Measurements from ENCODE around the gene CD40LG. TPM values are rescaled to one million over a fixed set of nuclear protein-coding genes. Genes with fewer than 3 reads are reported as not detected.

CD40LG gene
- total RNA-seq, 1 experiment from 2014 or later = not detected

DNA sequence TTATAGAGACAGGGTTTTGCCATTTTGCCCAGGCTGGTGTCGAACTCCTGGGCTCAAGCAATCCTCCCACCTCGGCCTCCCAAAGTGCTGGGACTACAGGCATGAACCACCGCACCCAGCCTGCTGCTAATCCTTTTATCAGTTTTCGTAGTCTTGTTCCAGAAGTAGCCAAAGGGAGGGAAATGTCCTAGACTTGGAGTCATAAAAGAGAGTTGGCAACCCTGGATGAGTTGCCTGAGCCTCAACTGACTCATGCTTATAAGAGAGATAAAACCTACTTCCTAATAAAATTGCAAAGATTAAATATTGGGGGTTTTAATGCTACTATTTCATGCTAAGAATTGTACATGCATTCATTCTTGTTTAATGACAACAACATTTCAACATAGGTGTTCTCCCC lies 44.3 kb downstream of the CD40LG start:
- Histone ChIP-seq H3K9me3 (ENCODE audit: control insufficient read depth, low read depth, low read length) (peaks cover 33% of the 10 kb centered on the region), H2AFZ (ENCODE audit: low read length) (no peak overlapping the region), H3K27ac (ENCODE audit: insufficient read length, low read depth, low read length) (no peak overlapping the region), H3K56ac (ENCODE audit: insufficient read length, low read depth, low read length) (no peak overlapping the region), H3K18ac (ENCODE audit: insufficient read length, low read depth, low read length) (no peak overlapping the region), H2AK5ac (ENCODE audit: insufficient read length, low read length) (no peak overlapping the region), H3K79me1 (ENCODE audit: insufficient read depth, low read depth, low read length, poor library complexity, severe bottlenecking) (no peaks in the 10 kb centered on the region), H3K4me1 (ENCODE audit: insufficient read depth, low read length) (peaks cover 3% of the 10 kb centered on the region; the same call in 1 of the 2 replicates), H4K91ac (ENCODE audit: insufficient read length, low read depth, low read length) (no peak overlapping the region), H2BK12ac (ENCODE audit: insufficient read length, low read depth, low read length) (no peak overlapping the region), H4K8ac (replicated peaks; ENCODE audit: insufficient read length, low read depth, low read length) (no peak overlapping the region), H3K23ac (ENCODE audit: insufficient read length, low read depth, low read length) (no peak overlapping the region), H3T11ph (ENCODE audit: low read length) (no peak overlapping the region), H3K14ac (ENCODE audit: insufficient read depth, low read length) (no peak overlapping the region), H2BK5ac (ENCODE audit: insufficient read length, low read length) (no peak overlapping the region), H4K20me1 (ENCODE audit: control insufficient read depth, insufficient read depth, insufficient read length) (no peaks in the 10 kb centered on the region), H2BK20ac (ENCODE audit: low read depth, low read length, poor library complexity, severe bottlenecking) (no peak overlapping the region), H3K23me2 (ENCODE audit: insufficient read length, low read depth, low read length, poor library complexity, severe bottlenecking) (no peaks in the 10 kb centered on the region), H3K79me2 (ENCODE audit: insufficient read depth, low read length) (no peaks in the 10 kb centered on the region), H3K4ac (ENCODE audit: low read depth, low read length) (no peak overlapping the region), H3K4me2 (ENCODE audit: insufficient read depth, insufficient read length, low read length) (no peak overlapping the region), H4K5ac (ENCODE audit: insufficient read length, low read depth, low read length) (no peak overlapping the region), H2BK15ac (ENCODE audit: low read depth, low read length) (no peak overlapping the region), H3K27me3 (ENCODE audit: insufficient read depth, low read length) (no peaks in the 10 kb centered on the region), H3K9ac (ENCODE audit: extremely low read depth, insufficient read length, low read length) (no peak overlapping the region), H2BK120ac (ENCODE audit: low read depth, low read length, poor library complexity, severe bottlenecking) (no peak overlapping the region)
- Mint-ChIP-seq H3K4me1 (peaks cover 21 to 25% of the 10 kb centered on the region in 2 experiments), H3K36me3 (ENCODE audit: insufficient read depth in 1 of 3, low read depth in 3 of 3) (peaks cover 0 to 3% (median 0%) of the 10 kb centered on the region in 3 experiments; a peak in 2 of 7 replicates), H3K9me3 (peaks cover 33 to 55% of the 10 kb centered on the region in 2 experiments), H3K27me3 (ENCODE audit: low read depth) (no peaks in the 10 kb centered on the region; the same call in 1 of the 2 replicates), H3K27ac (no peak overlapping the region), H3K4me3 (no peak overlapping the region)
- TF ChIP-seq, protein P1, sequence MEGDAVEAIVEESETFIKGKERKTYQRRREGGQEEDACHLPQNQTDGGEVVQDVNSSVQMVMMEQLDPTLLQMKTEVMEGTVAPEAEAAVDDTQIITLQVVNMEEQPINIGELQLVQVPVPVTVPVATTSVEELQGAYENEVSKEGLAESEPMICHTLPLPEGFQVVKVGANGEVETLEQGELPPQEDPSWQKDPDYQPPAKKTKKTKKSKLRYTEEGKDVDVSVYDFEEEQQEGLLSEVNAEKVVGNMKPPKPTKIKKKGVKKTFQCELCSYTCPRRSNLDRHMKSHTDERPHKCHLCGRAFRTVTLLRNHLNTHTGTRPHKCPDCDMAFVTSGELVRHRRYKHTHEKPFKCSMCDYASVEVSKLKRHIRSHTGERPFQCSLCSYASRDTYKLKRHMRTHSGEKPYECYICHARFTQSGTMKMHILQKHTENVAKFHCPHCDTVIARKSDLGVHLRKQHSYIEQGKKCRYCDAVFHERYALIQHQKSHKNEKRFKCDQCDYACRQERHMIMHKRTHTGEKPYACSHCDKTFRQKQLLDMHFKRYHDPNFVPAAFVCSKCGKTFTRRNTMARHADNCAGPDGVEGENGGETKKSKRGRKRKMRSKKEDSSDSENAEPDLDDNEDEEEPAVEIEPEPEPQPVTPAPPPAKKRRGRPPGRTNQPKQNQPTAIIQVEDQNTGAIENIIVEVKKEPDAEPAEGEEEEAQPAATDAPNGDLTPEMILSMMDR (conservative IDR thresholded peaks at IDR 0.05) = no peak
- no peak for DNase-seq
- WGBS (ENCODE audit: extremely low coverage, insufficient read length, low lambda C conversion rate) = no CpG with 5 or more reads among the region's 4 CpGs

All from H9 (cell line).